Hepatocyte (in vitro differentiated cells): ENCODE measurements around the gene SH2B3. TPM values are rescaled to one million over a fixed set of nuclear protein-coding genes. Genes with fewer than 3 reads are reported as not detected.

Experiments used
- DNase-seq: peaks from one replicate; pipeline ENCODE4 v3.0.0-alpha.2; 2016; ENCODE audit warnings: low spot score
- H2AFZ ChIP-seq: fragments of 200-600 bp; sonication (generic); 2 replicates; pipeline ENCODE4 v1.6.0; 2016; ENCODE audit warnings: antibody characterized with exemption, mild to moderate bottlenecking
- H3K27ac ChIP-seq: fragments of 200-600 bp; sonication (generic); 2 replicates; pipeline ENCODE4 v1.5.1; 2016; ENCODE audit warnings: mild to moderate bottlenecking
- H3K27me3 ChIP-seq: fragments of 200-600 bp; sonication (generic); 2 replicates; pipeline ENCODE4 v1.6.1; 2016
- H3K36me3 ChIP-seq: fragments of 200-600 bp; sonication (generic); replicated peaks from 2 replicates; pipeline ENCODE4 v1.5.1; 2016; ENCODE audit warnings: low read depth; ENCODE audit not compliant: insufficient read depth
- H3K4me1 ChIP-seq: fragments of 200-600 bp; sonication (generic); 2 replicates; pipeline ENCODE4 v1.5.1; 2016; ENCODE audit warnings: mild to moderate bottlenecking, moderate library complexity; ENCODE audit not compliant: insufficient read depth
- H3K4me2 ChIP-seq: fragments of 200-600 bp; sonication (generic); 2 replicates; pipeline ENCODE4 v1.6.0; 2016
- H3K4me3 ChIP-seq: fragments of 200-600 bp; sonication (generic); 2 replicates; pipeline ENCODE4 v1.5.1; 2016; ENCODE audit warnings: mild to moderate bottlenecking
- H3K79me2 ChIP-seq: fragments of 200-600 bp; sonication (generic); 2 replicates; pipeline ENCODE4 v1.6.0; 2017; ENCODE audit warnings: mild to moderate bottlenecking
- H3K9me2 ChIP-seq: fragments of 200-600 bp; sonication (generic); replicated peaks from 2 replicates; pipeline ENCODE4 v1.6.0; 2017; ENCODE audit warnings: mild to moderate bottlenecking; ENCODE audit not compliant: insufficient read depth
- H3K9me3 ChIP-seq: fragments of 200-600 bp; sonication (generic); 2 replicates; pipeline ENCODE4 v1.5.1; 2016; ENCODE audit warnings: low read depth, mild to moderate bottlenecking
- H4K20me1 ChIP-seq: fragments of 200-600 bp; sonication (generic); 2 replicates; pipeline ENCODE4 v1.6.0; 2016; ENCODE audit warnings: mild to moderate bottlenecking; ENCODE audit not compliant: insufficient read depth, poor library complexity, severe bottlenecking
- EZH2 ChIP-seq: fragments of 200-600 bp; sonication (generic); IDR thresholded peaks from 2 replicates; pipeline ENCODE4 v1.6.1; 2016; ENCODE audit warnings: antibody characterized with exemption, mild to moderate bottlenecking, borderline replicate concordance
- EZH2phosphoT487 ChIP-seq: fragments of 200-600 bp; sonication (generic); IDR thresholded peaks from one replicate; pipeline ENCODE4 v1.6.1; 2018; ENCODE audit warnings: antibody characterized with exemption, mild to moderate bottlenecking, low read depth, moderate library complexity; ENCODE audit not compliant: unreplicated experiment, severe bottlenecking
- WGBS: methylation state at CpG from one replicate; pipeline ENCODE4 v1.1.6; 2016; ENCODE audit warnings: low lambda C conversion rate; ENCODE audit errors: missing lambda C conversion rate; 5-methylcytosine and 5-hydroxymethylcytosine counted together
- polyA plus RNA-seq: library from polyadenylated mRNA; unstranded; fragments of >200 nt; fragmentation: Nextera tagmentation; extraction: Ambion mirVana; gene quantifications from 2 replicates; pipeline ENCODE4 v1.2.1, GENCODE V29; 2016
- total RNA-seq: library from RNA; depleted of rRNA; stranded (reverse); fragments of >200 nt; gene quantifications from 2 replicates; pipeline ENCODE4 v1.2.3, GENCODE V29; 2014
- TF ChIP-seq, protein P1 (sequence below): fragments of 200-600 bp; sonication (generic); IDR thresholded peaks from 2 replicates; pipeline ENCODE4 v1.5.1; 2016; ENCODE audit warnings: antibody characterized with exemption, mild to moderate bottlenecking; ENCODE audit not compliant: poor library complexity

Gene SH2B3
- total and polyA plus RNA-seq, 2 experiments from 2014 or later, result 5.3 to 5.5 TPM

- no peak overlapping the region for H3K4me3 ChIP-seq
- no peaks in the 10 kb centered on the region for H3K27me3 ChIP-seq
- no peak overlapping the region for H3K4me2 ChIP-seq
- H3K27ac ChIP-seq, result no peak overlapping the region
- TF ChIP-seq, protein P1, sequence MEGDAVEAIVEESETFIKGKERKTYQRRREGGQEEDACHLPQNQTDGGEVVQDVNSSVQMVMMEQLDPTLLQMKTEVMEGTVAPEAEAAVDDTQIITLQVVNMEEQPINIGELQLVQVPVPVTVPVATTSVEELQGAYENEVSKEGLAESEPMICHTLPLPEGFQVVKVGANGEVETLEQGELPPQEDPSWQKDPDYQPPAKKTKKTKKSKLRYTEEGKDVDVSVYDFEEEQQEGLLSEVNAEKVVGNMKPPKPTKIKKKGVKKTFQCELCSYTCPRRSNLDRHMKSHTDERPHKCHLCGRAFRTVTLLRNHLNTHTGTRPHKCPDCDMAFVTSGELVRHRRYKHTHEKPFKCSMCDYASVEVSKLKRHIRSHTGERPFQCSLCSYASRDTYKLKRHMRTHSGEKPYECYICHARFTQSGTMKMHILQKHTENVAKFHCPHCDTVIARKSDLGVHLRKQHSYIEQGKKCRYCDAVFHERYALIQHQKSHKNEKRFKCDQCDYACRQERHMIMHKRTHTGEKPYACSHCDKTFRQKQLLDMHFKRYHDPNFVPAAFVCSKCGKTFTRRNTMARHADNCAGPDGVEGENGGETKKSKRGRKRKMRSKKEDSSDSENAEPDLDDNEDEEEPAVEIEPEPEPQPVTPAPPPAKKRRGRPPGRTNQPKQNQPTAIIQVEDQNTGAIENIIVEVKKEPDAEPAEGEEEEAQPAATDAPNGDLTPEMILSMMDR, result no peak
- TF ChIP-seq EZH2 (no peak), EZH2phosphoT487 (no peak)
- no peaks in the 10 kb centered on the region for H3K79me2 ChIP-seq
- no peak for DNase-seq
- no peaks in the 10 kb centered on the region for H3K9me2 ChIP-seq
- 88% methylated on average over 5 of the region's 5 CpGs for WGBS
- H4K20me1 ChIP-seq, result no peaks in the 10 kb centered on the region
- H3K4me1 ChIP-seq, result no peaks in the 10 kb centered on the region
- no peaks in the 10 kb centered on the region for H3K36me3 ChIP-seq
- no peaks in the 10 kb centered on the region for H3K9me3 ChIP-seq
- no peak overlapping the region for H2AFZ ChIP-seq
Observed at GRCh38 chr12:111384596-111384995, 21.1 kb upstream of the SH2B3 start.

- H3K36me3 ChIP-seq, result no peaks in the 10 kb centered on the region
- H3K9me3 ChIP-seq, result no peaks in the 10 kb centered on the region
- no peak overlapping the region for H3K27ac ChIP-seq
- no peak overlapping the region for H3K4me3 ChIP-seq
- TF ChIP-seq EZH2phosphoT487 (no peak), EZH2 (no peak)
- TF ChIP-seq, protein P1, result no peak
- H3K4me1 ChIP-seq, result no peaks in the 10 kb centered on the region
- H3K9me2 ChIP-seq, result no peaks in the 10 kb centered on the region
- H4K20me1 ChIP-seq, result no peaks in the 10 kb centered on the region
- H3K79me2 ChIP-seq, result no peaks in the 10 kb centered on the region
- H3K4me2 ChIP-seq, result no peak overlapping the region
- WGBS, result 67% methylated on average over 3 of the region's 3 CpGs
- no peaks in the 10 kb centered on the region for H3K27me3 ChIP-seq
- H2AFZ ChIP-seq, result no peak overlapping the region
- DNase-seq, result no peak
Observed at GRCh38 chr12:111386885-111387284, 18.8 kb upstream of the SH2B3 start.

DNA sequence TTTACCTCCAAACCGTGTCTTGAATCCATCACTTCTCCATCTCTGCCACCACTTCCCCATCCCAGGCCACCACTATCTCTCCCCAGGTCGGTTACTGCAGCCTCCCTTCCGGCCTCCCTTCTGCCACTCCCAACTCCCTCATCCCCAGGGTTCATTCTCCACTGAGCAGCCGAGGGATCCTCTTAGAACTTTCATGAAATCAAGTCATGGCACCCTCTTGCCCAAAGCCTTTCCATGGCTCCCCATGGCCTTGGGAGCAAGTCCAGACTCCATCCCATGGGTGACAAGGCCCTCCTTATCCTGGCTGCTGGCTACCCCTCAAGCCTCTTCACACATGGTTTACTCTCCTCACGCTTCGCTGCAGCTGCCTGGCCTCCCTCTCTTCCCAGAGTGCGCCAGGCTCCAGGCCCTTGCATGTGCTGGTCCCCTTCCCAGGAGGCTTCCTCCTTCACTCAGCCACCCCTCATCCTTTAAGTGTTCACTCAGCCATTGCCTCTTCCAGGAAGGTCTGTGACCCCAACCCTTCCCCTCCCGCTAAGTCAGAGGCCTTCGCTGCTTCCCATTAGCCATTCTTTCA is 17.9 kb upstream of the SH2B3 start:
- DNase-seq, result no peak
- Histone ChIP-seq H3K27ac (no peak overlapping the region), H3K9me3 (no peaks in the 10 kb centered on the region), H3K4me3 (no peak overlapping the region), H2AFZ (no peak overlapping the region), H3K27me3 (no peaks in the 10 kb centered on the region), H3K79me2 (no peaks in the 10 kb centered on the region), H3K36me3 (no peaks in the 10 kb centered on the region), H3K4me1 (no peaks in the 10 kb centered on the region), H3K4me2 (no peak overlapping the region), H4K20me1 (no peaks in the 10 kb centered on the region), H3K9me2 (no peaks in the 10 kb centered on the region)
- WGBS, result 87% methylated on average over 9 of the region's 9 CpGs
- TF ChIP-seq EZH2, result no peak
- TF ChIP-seq EZH2phosphoT487, result no peak
- TF ChIP-seq, protein P1, result no peak

DNA sequence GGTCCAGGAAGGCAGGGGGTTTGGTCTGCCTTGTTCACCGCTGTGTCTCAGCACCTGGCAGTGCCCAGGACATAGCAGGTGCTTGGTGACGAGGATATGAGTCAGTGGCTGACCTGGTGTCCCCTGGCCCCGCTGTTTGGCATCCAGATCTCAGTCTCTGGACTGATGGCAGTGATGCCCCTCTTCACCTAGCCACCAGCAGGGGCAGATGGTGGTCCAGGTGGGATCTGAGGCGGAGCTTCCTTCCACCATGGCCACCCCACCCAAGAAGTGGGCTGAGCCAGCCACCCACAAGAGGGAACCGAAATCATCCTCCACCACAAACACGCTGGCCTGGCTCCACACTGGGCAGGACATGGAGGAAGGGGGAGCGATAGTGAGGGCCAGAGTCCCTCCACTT is 16.1 kb upstream of the SH2B3 start:
- H4K20me1 ChIP-seq, result no peaks in the 10 kb centered on the region
- no peaks in the 10 kb centered on the region for H3K9me3 ChIP-seq
- DNase-seq, result no peak
- H3K36me3 ChIP-seq, result no peaks in the 10 kb centered on the region
- H3K27ac ChIP-seq, result no peak overlapping the region
- no peaks in the 10 kb centered on the region for H3K27me3 ChIP-seq
- no peak for TF ChIP-seq EZH2
- TF ChIP-seq, protein P1, result no peak
- H3K9me2 ChIP-seq, result no peaks in the 10 kb centered on the region
- no peaks in the 10 kb centered on the region for H3K79me2 ChIP-seq
- H2AFZ ChIP-seq, result no peak overlapping the region
- WGBS, result 82% methylated on average over 7 of the region's 7 CpGs
- H3K4me2 ChIP-seq, result no peak overlapping the region
- no peak overlapping the region for H3K4me3 ChIP-seq
- no peaks in the 10 kb centered on the region for H3K4me1 ChIP-seq
